ENCODE results near the gene PTPRT.
"Not testable (repeated sequence)": the region's sequence is repeated elsewhere in the genome, so short reads cannot be mapped to it uniquely, and the experiment has no call there.

The PTPRT gene

GRCh38 chr20:42900764-42901163, 288.9 kb downstream of the PTPRT start:
- DNase-seq: not testable (repeated sequence)

- no peak for DNase-seq
These were observed 294.7 kb downstream of the PTPRT start for GRCh38 chr20:42895020-42895419.

- DNase-seq: no peak
These were observed 295.2 kb downstream of the PTPRT start for GRCh38 chr20:42894483-42894882.

GRCh38 chr20:42889517-42889916, 300.2 kb downstream of the PTPRT start:
- no peak for DNase-seq

- no peak for DNase-seq
These were observed 302.4 kb downstream of the PTPRT start for GRCh38 chr20:42887281-42887680.

- DNase-seq: no peak
These were observed 302.9 kb downstream of the PTPRT start for GRCh38 chr20:42886801-42887200.

- DNase-seq: no peak
These were observed 303.7 kb downstream of the PTPRT start for GRCh38 chr20:42886046-42886445.

- no peak for DNase-seq
These were observed 314.1 kb downstream of the PTPRT start for GRCh38 chr20:42875581-42875980.

- no peak for DNase-seq
These were observed 316.4 kb downstream of the PTPRT start for GRCh38 chr20:42873259-42873658.

- no peak for DNase-seq
These were observed 325.6 kb downstream of the PTPRT start for GRCh38 chr20:42864116-42864515.

GRCh38 chr20:42862446-42862845, 327.3 kb downstream of the PTPRT start:
- no peak for DNase-seq

- DNase-seq: no peak
These were observed 332.3 kb downstream of the PTPRT start for GRCh38 chr20:42857446-42857845.

GRCh38 chr20:42855896-42856295, 333.8 kb downstream of the PTPRT start:
- DNase-seq: no peak

- DNase-seq: no peak
These were observed 337.0 kb downstream of the PTPRT start for GRCh38 chr20:42852691-42853090.

GRCh38 chr20:42846784-42847490, 342.8 kb downstream of the PTPRT start:
- DNase-seq: no peak

GRCh38 chr20:42844751-42845150, 345.0 kb downstream of the PTPRT start:
- DNase-seq: no peak

GRCh38 chr20:42837456-42837855, 352.2 kb downstream of the PTPRT start:
- DNase-seq: no peak

GRCh38 chr20:42836339-42836738, 353.4 kb downstream of the PTPRT start:
- no peak for DNase-seq

GRCh38 chr20:42807876-42808275, 381.8 kb downstream of the PTPRT start:
- DNase-seq: no peak

- no peak for DNase-seq
These were observed 394.5 kb downstream of the PTPRT start for GRCh38 chr20:42795111-42795695.

- DNase-seq: no peak
These were observed 397.7 kb downstream of the PTPRT start for GRCh38 chr20:42792052-42792451.

- no peak for DNase-seq
These were observed 399.6 kb downstream of the PTPRT start for GRCh38 chr20:42790111-42790510.

GRCh38 chr20:42788707-42789106, 401.0 kb downstream of the PTPRT start:
- DNase-seq: no peak

GRCh38 chr20:42785041-42785440, 404.7 kb downstream of the PTPRT start:
- DNase-seq: no peak

GRCh38 chr20:42779216-42779615, 410.5 kb downstream of the PTPRT start:
- no peak for DNase-seq

Data from NCI-H2081 treated with DMSO at 0.1 percent for 48 hours (cell line).